Measurements from ENCODE around the gene CLEC4D.
"Not testable (repeated sequence)": the region's sequence is repeated elsewhere in the genome, so short reads cannot be mapped to it uniquely, and the experiment has no call there.

CLEC4D gene

DNA sequence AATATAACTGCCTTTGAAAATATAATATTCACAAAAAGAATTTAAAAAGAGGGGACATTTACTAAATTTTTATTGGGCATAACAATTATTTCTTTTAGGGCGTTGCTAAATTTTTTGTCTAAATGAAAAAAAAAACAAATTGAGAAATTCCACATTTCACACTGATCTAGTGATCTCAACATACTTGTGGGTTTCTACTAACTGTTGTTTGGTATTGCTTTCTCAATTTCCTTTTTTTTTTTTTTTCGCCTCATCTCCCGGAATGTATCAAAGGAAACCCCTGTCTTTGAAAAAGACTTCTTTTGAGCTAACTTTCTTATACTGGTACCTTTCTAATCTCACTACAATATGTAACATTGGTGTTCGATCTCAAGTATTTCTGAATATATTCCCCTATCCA, at the start of gene CLEC4D:
CLEC4D (plus strand) TSS at position 248 of the 400 bp plus-strand sequence. CDS start 230 bp downstream, outside the sequence.
- no peak for DNase-seq

DNA sequence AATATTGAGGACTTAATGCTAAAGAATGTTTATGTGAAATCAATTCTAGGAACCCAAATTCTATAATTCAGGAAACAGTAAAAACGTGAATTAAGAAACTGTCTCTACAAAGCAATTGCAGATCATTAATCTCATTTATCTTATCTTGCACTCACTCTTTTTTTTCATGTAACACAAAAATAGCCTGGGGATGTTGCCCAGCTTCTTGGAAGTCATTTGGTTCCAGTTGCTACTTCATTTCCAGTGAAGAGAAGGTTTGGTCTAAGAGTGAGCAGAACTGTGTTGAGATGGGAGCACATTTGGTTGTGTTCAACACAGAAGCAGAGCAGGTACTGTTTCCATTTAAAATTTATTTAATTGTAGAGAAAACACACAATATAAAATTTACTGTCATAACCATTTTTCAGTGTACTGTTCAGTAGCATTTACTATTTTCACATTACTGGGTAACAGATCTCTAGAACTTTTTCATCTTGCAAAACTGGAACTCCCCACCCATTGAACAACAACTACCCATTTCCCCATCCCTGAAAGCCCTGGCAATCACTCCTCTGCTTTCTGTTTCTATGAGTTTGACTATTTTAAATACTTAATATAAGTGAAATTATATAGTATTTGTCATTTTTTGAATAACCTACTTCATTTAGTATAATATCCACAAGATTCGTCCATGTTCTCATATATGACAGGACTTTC, 47.9 kb upstream of the CLEC4D start:
- DNase-seq = no peak

GRCh38 chr12:8466241-8466640, 47.1 kb upstream of the CLEC4D start:
- DNase-seq = no peak

DNA sequence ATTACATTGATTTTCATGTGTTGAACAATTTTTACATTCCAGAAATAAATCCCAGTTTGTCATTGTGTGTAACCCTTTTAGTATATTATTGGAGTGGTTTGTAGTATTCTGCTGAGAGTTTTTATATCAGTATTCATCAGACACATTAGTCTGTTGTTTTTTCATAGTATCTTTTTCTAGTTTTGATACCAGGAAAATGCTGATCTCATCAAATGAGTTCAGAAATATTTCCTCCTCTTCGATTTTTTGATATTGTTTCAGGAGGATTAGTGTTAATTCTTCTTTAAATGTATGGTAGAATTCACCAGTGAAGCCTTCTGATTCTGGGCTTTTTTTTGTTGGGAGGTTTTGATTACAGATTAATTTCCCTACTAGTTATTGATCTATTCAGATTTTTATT, 42.2 kb upstream of the CLEC4D start:
- DNase-seq = no peak

DNA sequence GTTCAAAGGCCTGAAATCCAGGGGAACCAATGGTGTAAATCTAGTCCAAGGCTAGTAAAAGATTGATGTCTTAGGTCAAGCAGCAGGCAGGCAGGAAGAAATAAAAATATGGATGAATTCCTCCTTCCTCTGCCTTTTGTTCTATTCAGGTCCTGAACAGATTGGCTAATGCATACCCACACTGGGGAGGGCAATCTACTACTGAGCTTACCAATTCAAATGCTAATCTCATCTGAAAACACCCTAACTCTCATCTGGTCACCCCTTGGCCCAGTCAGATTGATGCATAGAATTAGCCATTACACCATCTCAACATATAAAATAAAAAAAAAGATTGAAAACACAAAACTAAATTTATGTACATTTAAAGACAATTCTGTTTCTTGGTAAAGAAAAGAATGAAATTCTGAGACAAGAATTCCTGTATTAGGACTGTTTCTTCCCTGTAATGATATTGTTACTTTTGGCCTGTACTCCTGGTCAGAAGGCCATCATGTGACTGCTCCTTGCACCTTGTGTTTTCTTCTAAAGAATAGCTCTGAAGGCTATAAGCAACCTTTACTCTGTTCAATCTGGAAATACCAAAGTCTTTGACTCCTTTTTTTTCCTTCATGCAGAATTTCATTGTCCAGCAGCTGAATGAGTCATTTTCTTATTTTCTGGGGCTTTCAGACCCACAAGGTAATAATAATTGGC, 37.6 kb upstream of the CLEC4D start:
- no peak for DNase-seq

DNA sequence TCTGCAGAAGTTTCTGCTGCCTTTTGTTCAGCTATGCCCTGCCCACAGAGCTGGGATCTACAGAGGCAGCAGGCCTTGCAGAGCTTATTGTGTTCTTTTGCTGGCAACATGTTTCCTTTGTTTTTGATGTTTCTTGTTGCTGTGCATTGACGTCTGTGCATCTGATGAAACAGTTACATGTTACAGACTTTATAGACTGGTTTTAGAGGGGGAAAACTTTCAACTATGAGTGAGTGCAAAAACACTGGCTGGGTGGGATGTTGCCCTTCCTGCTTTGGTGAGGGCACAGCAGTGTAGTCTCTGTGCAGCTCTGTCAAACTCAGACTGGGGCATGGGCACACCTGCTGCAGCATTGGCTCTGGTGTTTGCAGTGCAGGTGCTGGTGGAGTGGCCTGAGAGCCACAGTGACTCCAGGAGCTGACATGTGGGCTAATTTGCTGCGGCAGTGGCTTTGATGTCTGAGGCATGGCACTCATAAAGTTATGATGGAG, 30.7 kb upstream of the CLEC4D start:
- no peak for DNase-seq

DNA sequence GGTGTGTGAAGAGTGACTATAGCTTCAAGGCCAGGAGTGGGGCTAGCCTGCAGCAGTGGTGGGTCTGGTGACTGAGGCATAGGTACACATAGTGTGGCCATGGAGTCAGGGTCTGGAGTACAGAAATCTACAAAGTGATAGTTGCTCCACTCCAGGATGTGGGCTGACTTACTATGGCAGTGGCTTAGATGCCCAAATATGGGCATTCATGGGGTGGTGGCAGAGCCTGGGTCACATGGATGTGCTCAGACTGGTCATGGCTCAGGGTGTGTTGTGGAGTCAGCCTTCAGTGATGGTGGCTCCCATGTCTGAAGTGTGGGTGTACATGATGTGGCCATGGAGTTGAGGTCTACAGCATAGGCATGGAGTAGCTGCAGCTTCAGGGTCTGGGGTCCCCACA, 30.2 kb upstream of the CLEC4D start:
- DNase-seq = no peak

DNA sequence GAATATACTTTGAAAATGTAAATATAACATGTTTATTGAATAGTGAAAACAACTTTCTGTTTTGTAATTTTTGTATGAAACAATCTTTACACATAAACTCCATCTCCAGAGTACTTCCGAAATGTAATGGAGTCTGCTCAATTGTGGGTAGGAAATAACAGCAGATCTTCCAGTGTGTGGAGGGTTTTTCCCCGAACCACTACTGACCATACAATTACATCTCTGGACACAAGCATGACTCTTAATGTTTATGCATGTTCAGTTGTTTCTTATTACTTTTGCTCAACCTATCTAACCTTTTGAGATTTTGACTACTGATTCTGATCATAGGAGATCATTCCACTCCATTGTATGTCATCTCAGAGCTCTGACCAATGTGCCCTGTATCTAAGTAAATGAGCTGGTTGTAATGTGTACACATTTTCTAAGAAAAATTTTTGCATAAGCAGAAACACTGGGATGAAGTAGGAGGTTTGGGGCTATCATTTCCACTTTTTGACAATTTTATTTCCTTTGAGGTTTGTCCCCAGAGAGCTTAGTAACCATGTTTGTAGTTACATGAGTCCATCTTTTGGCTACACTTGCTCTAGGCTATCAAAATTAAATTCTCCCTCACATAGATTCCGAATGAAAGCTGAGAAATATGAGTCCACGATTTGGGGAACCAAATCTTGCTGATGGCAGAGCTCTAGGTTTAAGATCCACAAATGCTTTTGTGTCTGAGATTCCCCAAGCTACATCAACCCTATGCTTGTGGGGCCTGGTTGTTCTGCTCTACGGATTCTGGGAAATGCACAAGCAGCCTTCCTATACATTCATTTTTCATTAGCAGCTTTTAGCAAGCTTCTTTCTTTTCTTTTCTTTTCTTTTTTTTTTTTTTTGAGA, 21.4 kb upstream of the CLEC4D start:
- DNase-seq = no peak

- no peak for DNase-seq
Observed at GRCh38 chr12:8493084-8493483, 20.2 kb upstream of the CLEC4D start.

DNA sequence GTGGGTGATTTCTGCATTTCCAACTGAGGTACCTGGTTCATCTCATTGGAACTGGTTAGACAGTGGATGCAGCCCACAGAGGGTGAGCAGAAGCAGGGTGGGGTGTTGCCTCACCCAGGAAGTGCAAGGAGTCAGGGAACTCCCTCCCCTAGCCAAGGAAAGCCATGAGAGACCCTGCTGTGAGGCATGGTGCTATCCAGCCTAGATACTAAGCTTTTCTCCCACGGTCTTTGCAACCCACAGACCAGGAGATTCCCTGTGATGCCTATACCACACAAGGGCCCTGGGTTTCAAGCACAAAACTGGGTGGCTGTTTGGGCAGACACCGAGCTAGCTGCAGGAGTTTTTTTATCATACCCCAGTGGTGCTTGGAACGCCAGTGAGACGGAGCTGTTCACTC, 17.6 kb upstream of the CLEC4D start:
- not testable (repeated sequence) for DNase-seq

DNA sequence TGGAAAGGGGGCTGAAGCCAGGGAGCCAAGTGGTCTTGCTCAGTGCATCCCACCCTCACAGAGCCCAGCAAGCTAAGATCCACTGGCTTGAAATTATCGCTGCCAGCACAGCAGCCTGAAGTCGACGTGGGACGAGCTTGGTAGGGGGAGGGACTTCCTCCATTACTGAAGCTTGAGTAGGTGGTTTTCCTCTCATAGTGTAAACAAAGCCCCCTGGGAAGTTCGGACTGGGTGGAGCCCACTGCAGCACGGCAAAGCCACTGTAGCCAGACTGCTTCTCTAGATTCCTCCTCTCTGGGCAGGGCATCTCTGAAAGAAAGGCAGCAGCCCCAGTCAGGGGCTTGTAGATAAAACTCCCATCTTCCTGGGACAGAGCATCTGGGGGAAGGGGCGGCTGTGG, 17.2 kb upstream of the CLEC4D start:
- not testable (repeated sequence) for DNase-seq

DNA sequence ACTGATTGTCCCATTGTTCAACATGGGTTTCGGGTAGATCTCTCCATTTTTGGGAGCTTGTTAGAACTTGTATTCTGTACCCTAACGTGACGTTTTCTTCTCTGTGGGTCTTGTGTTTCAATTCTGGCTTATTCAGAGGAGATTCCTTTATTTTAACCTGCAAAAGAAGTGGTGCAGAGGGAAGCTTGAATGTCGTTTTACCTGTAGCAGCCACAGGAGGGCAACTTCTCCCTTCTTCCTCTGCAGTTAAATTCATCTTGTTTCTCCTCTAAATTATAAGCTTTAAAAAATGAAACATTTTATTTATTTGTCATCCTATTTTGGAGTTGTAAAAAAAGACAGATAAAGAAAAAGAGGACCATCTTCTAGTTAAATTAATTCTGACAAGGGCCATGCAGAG, 13.7 kb upstream of the CLEC4D start:
- no peak for DNase-seq

- DNase-seq = no peak
Observed at GRCh38 chr12:8501720-8502119, 11.6 kb upstream of the CLEC4D start.

- no peak for DNase-seq
Observed at GRCh38 chr12:8504351-8504750, 9.0 kb upstream of the CLEC4D start.

DNA sequence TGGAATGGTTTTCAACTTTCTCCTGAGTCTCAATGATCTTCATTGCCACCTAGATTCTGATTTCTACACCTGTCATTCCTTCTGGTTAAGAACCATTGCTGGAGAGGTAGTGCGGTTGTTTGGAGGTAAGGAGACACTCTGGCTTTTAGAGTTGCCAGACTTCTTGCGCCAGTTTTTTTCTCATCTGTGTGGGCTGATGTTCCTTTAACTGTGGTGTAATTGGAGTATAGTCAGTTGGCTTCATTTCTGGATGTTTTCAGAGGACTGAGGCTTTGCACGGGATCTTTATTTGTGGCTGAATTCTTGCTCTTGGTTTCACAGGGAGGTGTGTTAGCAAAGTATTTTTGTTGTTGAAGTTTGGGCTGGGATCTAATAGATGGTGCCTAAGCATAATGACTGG, 5.7 kb upstream of the CLEC4D start:
- no peak for DNase-seq

DNA sequence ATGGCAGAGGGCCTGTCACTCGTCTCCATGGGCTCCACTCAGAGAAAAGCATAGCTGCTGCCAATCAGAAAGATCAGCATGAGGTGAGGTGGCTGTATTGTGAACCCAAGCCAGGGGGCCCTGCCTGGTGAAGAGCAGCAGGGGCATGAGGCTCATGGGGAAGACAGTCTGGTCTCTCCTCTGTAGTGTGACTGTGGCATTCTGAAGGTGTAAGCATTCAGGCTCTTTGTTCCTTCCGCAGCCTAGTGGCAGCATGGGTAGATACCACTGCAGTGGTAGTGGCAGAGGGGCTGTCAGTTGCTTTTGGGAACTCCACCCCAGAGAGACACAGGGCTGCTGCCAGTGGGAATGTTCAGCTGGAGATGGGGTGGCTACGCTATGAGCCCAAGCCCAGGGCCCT, 5.1 kb upstream of the CLEC4D start:
- no peak for DNase-seq

DNA sequence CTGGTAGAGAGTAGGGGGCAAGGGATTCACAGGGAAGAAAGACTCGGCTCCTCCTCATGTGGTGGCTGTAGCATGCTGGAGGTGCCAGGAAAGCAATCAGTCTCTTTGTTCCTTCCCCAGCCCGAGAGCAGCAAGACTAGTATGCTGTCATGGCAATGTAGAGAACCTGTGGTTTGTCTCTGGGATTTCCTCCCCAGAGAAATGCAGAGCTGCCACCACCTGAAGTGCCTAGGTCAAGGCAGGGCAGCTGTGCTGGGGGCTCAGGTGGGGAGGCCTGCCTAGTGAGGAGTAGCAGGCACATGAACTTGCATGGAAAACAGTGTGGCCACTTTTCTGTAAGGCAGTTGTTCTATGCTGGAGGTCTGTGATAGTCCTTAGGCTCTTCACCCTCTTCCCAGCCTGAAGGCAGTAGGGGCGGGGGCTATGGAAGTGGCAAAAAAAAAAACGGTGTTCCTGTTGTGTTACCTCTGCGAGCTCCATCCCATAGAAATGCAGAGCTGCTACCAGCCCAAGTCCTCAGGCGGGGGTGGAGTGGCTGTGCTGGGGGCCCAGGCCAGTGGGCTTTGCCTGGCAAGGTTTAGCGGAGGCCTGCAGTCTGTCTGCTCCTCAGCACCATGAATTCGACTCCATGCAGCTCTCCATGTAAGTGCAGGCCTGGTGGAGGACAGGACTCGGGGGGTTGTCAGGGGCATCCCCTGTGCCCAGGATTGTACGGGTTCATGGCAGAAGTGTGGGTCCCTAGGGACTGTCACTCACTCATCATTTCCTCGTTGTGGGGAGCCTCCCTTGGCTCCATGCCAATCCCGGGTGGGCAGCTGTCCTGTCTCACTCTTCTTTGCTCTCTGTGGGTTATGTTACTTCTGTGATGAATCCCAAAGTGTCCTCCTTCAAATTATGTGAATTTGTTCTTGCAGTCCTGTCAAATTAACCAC, 4.1 kb upstream of the CLEC4D start:
- DNase-seq = no peak

- no peak for DNase-seq
Observed at GRCh38 chr12:8517971-8518370, 4.7 kb downstream of the CLEC4D start.

DNA sequence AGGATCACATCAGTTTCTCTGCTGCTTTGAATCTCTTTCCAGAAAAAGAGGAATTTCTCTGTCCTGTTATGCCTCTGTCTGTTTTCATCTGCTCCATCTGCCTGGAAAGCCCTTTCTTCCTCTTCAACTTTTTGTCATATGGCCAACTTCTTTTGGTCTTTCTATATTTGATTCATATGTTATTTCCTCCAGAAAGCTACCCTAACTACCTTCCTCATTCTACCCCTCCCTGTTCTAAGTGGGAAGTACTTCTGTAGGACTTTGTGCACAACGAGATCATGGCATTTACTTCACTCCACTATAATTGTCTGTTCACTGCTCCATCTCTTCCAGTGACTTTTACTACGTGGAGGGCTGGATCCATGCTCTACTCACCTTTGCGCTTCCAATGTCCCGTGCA, 5.9 kb downstream of the CLEC4D start:
- no peak for DNase-seq

GRCh38 chr12:8527250-8528130, 14.2 kb downstream of the CLEC4D start:
- DNase-seq = no peak

DNA sequence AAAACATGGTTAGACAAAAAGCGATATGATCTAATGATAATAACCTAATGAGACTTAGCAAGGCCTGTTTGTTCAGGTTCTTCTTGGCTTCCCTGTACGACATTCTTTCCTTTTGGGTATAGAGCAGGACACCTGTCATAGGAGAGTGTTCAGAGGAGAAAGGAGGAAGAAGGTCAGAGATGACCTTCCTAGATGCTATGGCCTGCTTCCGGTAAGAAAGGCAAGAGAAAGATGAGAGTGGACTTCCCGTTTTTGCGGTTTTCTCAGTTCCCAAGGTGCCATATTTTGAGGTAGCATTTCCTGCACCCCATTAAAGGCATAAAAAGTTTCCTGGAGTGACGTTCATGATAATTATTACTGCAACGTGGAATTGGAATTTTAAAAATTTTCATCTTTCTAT, 18.7 kb downstream of the CLEC4D start:
- DNase-seq = no peak

Measured in stimulated activated CD4-positive, alpha-beta T cell treated with anti-CD3 and anti-CD28 coated beads, Interleukin-4, amount 100 ng/mL, for 1 hour (primary cell).